OCI-LY7 (cell line): ENCODE measurements around the gene SMAD4. TPM values are rescaled to one million over a fixed set of nuclear protein-coding genes. Genes with fewer than 3 reads are reported as not detected.

Experiments used
- BruUV-seq: library from RNA; stranded (reverse); fragments of 400-500 nt; replicated peaks from 2 replicates; lab custom pipeline; 2021; lab: Mats Ljungman, UMichigan
- CTCF ChIA-PET: fragments of 300-600 bp; sonication (Branson Sonifier 250); formaldehyde crosslinking; loops from one replicate; lab custom pipeline; 2022; ENCODE audit warnings: antibody characterized with exemption; ENCODE audit not compliant: unreplicated experiment; lab: Charles Lee
- POLR2A ChIA-PET: fragments of 300-600 bp; sonication (Branson Sonifier 250); formaldehyde crosslinking; loops from one replicate; lab custom pipeline; 2022; ENCODE audit warnings: antibody characterized with exemption; lab: Charles Lee
- DNase-seq: peaks from one replicate; pipeline ENCODE4 v3.0.0-alpha.2; 2015; ENCODE audit warnings: low spot score
- H2AFZ ChIP-seq: fragments of 200-600 bp; sonication (generic), shearing (Covaris generic); 2 replicates; pipeline ENCODE4 v1.6.1; 2014; ENCODE audit warnings: mild to moderate bottlenecking, antibody characterized with exemption, low read length, moderate library complexity
- H3K27ac ChIP-seq: fragments of 200-600 bp; sonication (generic); 2 replicates; pipeline ENCODE4 v1.5.1; 2014; ENCODE audit warnings: mixed run types, low read depth, mild to moderate bottlenecking, moderate library complexity, low read length, inconsistent platforms; ENCODE audit not compliant: poor library complexity, severe bottlenecking
- H3K36me3 ChIP-seq: fragments of 200-600 bp; sonication (generic); 2 replicates; pipeline ENCODE4 v1.6.1; 2014; ENCODE audit warnings: mild to moderate bottlenecking, antibody characterized with exemption, low read length, moderate library complexity, mixed read lengths; ENCODE audit not compliant: insufficient read depth
- H3K4me1 ChIP-seq: fragments of 200-600 bp; sonication (generic); 2 replicates; pipeline ENCODE4 v1.5.1; 2014; ENCODE audit warnings: mild to moderate bottlenecking, low read length; ENCODE audit not compliant: insufficient read depth, poor library complexity, severe bottlenecking
- H3K4me2 ChIP-seq: fragments of 200-600 bp; sonication (generic); 2 replicates; pipeline ENCODE4 v1.6.1; 2014; ENCODE audit warnings: mild to moderate bottlenecking, low read length
- H3K4me3 ChIP-seq: fragments of 200-600 bp; sonication (generic); 2 replicates; pipeline ENCODE4 v1.5.1; 2014; ENCODE audit warnings: mild to moderate bottlenecking, low read depth, low read length; ENCODE audit not compliant: poor library complexity, severe bottlenecking
- H3K79me2 ChIP-seq: fragments of 200-600 bp; sonication (generic); 2 replicates; pipeline ENCODE4 v1.6.1; 2016; ENCODE audit warnings: low read depth, mild to moderate bottlenecking, low read length, moderate library complexity, mixed read lengths; ENCODE audit not compliant: insufficient read depth
- H3K9me2 ChIP-seq: fragments of 200-600 bp; sonication (generic); 2 replicates; pipeline ENCODE4 v1.6.1; 2016; ENCODE audit warnings: mild to moderate bottlenecking, low read length, mixed read lengths; ENCODE audit not compliant: insufficient read depth
- H3K9me3 ChIP-seq: fragments of 200-600 bp; sonication (generic); 2 replicates; pipeline ENCODE4 v1.6.1; 2014; ENCODE audit warnings: mild to moderate bottlenecking, mixed run types, low read length, mixed read lengths
- H4K20me1 ChIP-seq: fragments of 200-600 bp; sonication (generic); 2 replicates; pipeline ENCODE4 v1.6.1; 2014; ENCODE audit warnings: mild to moderate bottlenecking, antibody characterized with exemption, low read length, moderate library complexity, mixed read lengths; ENCODE audit not compliant: insufficient read depth
- EZH2phosphoT487 ChIP-seq: fragments of 200-600 bp; sonication (generic); IDR thresholded peaks from 2 replicates; pipeline ENCODE4 v1.6.1; 2018; ENCODE audit warnings: low read depth, borderline replicate concordance, mild to moderate bottlenecking, mixed run types, antibody characterized with exemption, low read length, moderate library complexity, mixed read lengths
- intact Hi-C: fragments of 100-400 bp; cut with micrococcal nuclease; formaldehyde crosslinking; loops from one replicate; pipeline ENCODE4 v1.10.0; 2022; ENCODE audit not compliant: unreplicated experiment
- total RNA-seq, 2 experiments: library from RNA; depleted of rRNA in 1 of 2; stranded (reverse); fragments of >200 nt in 1 of 2; shearing (Covaris generic) in 1 of 2; gene quantifications; 2 replicates each; pipeline ENCODE4 v1.2.3, GENCODE V29; 2014 to 2022
- TF ChIP-seq, protein P1 (sequence below): fragments of 200-600 bp; sonication (generic); conservative IDR thresholded peaks from 2 replicates; pipeline ENCODE4 v1.5.1; 2014; ENCODE audit warnings: mild to moderate bottlenecking, antibody characterized with exemption, low read length, moderate library complexity, mixed read lengths

SMAD4 gene
- total RNA-seq, 2 experiments from 2014 or later = 44.7 to 47.6 TPM

DNA sequence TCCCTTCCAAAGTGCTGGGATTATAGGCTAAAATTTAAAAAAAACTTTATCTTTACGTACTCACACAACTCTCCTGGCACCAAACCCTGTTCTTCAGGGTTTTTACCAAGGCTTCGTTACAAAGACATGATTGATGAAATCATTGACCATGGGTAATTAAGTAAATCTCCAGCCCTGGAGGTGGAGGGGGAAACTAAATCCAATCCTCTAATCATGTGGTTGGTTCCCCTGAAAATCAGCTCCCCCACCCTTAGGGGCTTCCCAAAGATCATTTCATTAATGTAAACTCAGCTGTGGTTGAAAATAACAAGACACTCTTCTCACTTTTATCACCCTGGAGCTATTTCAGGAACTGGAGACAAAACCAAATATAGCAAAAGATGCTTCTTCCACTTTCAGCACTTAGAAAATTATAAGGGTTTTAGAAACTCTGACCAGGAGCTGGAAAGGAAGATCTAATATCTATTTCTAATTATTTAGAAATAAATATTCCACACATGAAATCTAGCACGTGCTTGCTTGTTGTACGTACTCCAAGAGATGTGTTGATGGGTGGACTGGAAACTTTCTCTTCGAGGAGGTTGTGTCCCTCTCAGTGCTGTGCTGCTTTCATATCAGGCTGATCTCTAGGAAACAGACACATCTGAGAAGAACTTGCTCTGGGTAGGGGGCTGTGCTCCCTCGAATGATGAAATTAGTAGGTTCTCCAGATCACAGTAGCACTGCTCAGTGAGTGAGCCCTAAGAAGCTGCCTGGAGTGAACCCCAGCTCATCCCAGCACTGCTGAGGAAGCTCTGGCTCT is 67.2 kb downstream of the SMAD4 start:
- H3K4me2 ChIP-seq = no peak overlapping the region
- no peak overlapping the region for H2AFZ ChIP-seq
- intact Hi-C loops = no loop called here
- no peak overlapping the region for H3K27ac ChIP-seq
- no peaks in the 10 kb centered on the region for H3K4me1 ChIP-seq
- ChIA-PET POLR2A (no interaction called here), CTCF (interaction anchor here (1.1 kb wide), 1 partner anchor 281 kb away, joined by 3 read pairs; no protein-coding TSS in a partner anchor)
- no peak overlapping the region for H3K4me3 ChIP-seq
- no peaks in the 10 kb centered on the region for H3K9me3 ChIP-seq
- no peaks in the 10 kb centered on the region for H4K20me1 ChIP-seq
- H3K9me2 ChIP-seq = no peaks in the 10 kb centered on the region
- H3K36me3 ChIP-seq = no peaks in the 10 kb centered on the region
- BruUV-seq = no TSS peak
- H3K79me2 ChIP-seq = no peaks in the 10 kb centered on the region
- no peak for TF ChIP-seq EZH2phosphoT487
- TF ChIP-seq, protein P1, sequence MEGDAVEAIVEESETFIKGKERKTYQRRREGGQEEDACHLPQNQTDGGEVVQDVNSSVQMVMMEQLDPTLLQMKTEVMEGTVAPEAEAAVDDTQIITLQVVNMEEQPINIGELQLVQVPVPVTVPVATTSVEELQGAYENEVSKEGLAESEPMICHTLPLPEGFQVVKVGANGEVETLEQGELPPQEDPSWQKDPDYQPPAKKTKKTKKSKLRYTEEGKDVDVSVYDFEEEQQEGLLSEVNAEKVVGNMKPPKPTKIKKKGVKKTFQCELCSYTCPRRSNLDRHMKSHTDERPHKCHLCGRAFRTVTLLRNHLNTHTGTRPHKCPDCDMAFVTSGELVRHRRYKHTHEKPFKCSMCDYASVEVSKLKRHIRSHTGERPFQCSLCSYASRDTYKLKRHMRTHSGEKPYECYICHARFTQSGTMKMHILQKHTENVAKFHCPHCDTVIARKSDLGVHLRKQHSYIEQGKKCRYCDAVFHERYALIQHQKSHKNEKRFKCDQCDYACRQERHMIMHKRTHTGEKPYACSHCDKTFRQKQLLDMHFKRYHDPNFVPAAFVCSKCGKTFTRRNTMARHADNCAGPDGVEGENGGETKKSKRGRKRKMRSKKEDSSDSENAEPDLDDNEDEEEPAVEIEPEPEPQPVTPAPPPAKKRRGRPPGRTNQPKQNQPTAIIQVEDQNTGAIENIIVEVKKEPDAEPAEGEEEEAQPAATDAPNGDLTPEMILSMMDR = no peak
- no peak for DNase-seq

DNA sequence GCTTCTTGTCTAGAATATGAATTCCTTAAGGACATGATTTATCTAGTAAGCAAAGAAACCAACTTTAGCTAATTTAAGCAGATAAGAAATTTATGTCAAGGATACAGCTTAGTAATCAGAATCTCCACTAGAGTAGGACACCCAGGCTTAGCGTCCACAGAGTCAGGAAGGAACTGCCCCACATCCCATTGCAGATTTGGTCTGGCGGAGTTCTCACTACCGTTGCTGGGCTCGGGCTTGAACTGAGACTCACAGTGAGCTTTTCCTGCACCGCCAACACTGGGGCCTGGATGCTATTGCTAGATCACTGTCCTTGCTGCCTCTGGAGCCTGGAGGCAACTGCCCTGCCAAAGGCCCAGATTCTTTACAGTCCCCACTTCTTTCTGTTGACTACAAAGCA is 68.1 kb downstream of the SMAD4 start:
- no TSS peak for BruUV-seq
- Histone ChIP-seq H3K4me2 (no peak overlapping the region), H3K9me3 (no peaks in the 10 kb centered on the region), H3K4me1 (no peaks in the 10 kb centered on the region), H4K20me1 (no peaks in the 10 kb centered on the region), H3K9me2 (no peaks in the 10 kb centered on the region), H3K27ac (no peak overlapping the region), H3K4me3 (no peak overlapping the region), H2AFZ (no peak overlapping the region), H3K79me2 (no peaks in the 10 kb centered on the region), H3K36me3 (no peaks in the 10 kb centered on the region)
- POLR2A ChIA-PET = no interaction called here
- no peak for TF ChIP-seq EZH2phosphoT487
- TF ChIP-seq, protein P1 = no peak
- DNase-seq = no peak
- CTCF ChIA-PET = no interaction called here
- intact Hi-C loops = no loop called here

DNA sequence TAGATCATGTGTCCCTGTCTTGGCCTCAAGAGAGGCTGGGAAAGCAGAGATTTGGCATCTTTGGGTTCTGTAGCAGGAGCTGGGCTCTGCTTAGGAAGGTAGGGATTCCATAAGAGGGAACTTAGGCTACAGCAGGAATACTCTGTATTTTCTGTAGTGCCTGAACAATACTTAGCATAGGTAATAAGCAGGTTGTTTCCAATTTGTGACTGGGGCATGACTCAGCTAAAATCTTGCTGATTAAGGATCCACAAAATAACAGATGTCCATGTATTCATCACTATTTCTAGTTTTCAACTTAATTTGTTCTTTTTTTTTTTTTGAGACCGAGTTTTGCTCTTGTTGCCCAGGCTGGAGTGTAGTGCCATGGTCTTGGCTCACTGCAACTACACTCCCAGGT is 68.5 kb downstream of the SMAD4 start:
- H2AFZ ChIP-seq = no peak overlapping the region
- no peaks in the 10 kb centered on the region for H3K4me1 ChIP-seq
- H4K20me1 ChIP-seq = no peaks in the 10 kb centered on the region
- no peaks in the 10 kb centered on the region for H3K9me2 ChIP-seq
- BruUV-seq = no TSS peak
- H3K36me3 ChIP-seq = no peaks in the 10 kb centered on the region
- intact Hi-C loops = no loop called here
- H3K27ac ChIP-seq = no peak overlapping the region
- TF ChIP-seq EZH2phosphoT487 = no peak
- TF ChIP-seq, protein P1 = no peak
- H3K4me3 ChIP-seq = no peak overlapping the region
- H3K79me2 ChIP-seq = no peaks in the 10 kb centered on the region
- no peaks in the 10 kb centered on the region for H3K9me3 ChIP-seq
- DNase-seq = no peak
- CTCF ChIA-PET = no interaction called here
- POLR2A ChIA-PET = no interaction called here
- H3K4me2 ChIP-seq = no peak overlapping the region
